K562 (cell line): ENCODE measurements around the gene CFAP300. TPM values are rescaled to one million over a fixed set of nuclear protein-coding genes. Genes with fewer than 3 reads are reported as not detected.

ENCODE experiments used
- ATAC-seq: fragments of 200-7000 bp; cut with Tn5 transposase; 3 replicates; pipeline ENCODE4 v1.9.1; 2020; ENCODE audit warnings: moderate library complexity
- BruUV-seq: library from RNA; stranded (reverse); fragments of 400-500 nt; replicated peaks from 2 replicates; lab custom pipeline; 2021; lab: Mats Ljungman, UMichigan
- CTCF ChIA-PET: fragments of 300-600 bp; formaldehyde crosslinking; extraction: SDS; loops from one replicate; lab custom pipeline; 2021; ENCODE audit warnings: low intra/inter-chr PET ratio; lab: Yijun Ruan, JAX
- POLR2A ChIA-PET: fragments of 300-600, 350-650 bp; sonication (Branson Sonifier 250); formaldehyde crosslinking; extraction: SDS; loops from one replicate; lab custom pipeline; 2021; ENCODE audit warnings: antibody characterized with exemption, inconsistent platforms; lab: Yijun Ruan, JAX
- DNase-seq, 4 experiments: peaks; one replicate each; pipeline versions ENCODE4 v3.0.0 to v3.0.0-alpha.2; 2011 to 2018; ENCODE audit warnings: low spot score in 3 of 4, mixed read lengths in 3 of 4; ENCODE audit errors: extremely low read depth in 1 of 4
- FAIRE-seq: peaks from 2 replicates; lab custom pipeline; 2011; peaks lifted over from hg19 to GRCh38; lab: Jason Lieb, UNC
- H2AFZ ChIP-seq: 2 replicates; pipeline ENCODE4 v1.6.0; 2011; ENCODE audit warnings: low read depth, low read length, control low read depth, inconsistent platforms
- H3K27ac ChIP-seq: fragments of 200-600 bp; 3 replicates; pipeline ENCODE4 v1.8.0; 2011; ENCODE audit warnings: low read depth, mild to moderate bottlenecking, control low read depth, inconsistent platforms, low read length, moderate library complexity, mixed read lengths; ENCODE audit errors: extremely low read depth
- H3K27me3 ChIP-seq, 2 experiments: fragments of 300-600 bp in 1 of 2; 2 replicates in 1 of 2; 3 replicates in 1 of 2; pipeline versions ENCODE4 v1.6.0 to v1.8.0; 2011; ENCODE audit warnings: inconsistent platforms in 2 of 2, low read length in 2 of 2, mild to moderate bottlenecking in 1 of 2, mixed read lengths in 1 of 2, moderate library complexity in 1 of 2; ENCODE audit not compliant: control insufficient read depth in 2 of 2, insufficient read depth in 2 of 2
- H3K36me3 ChIP-seq: fragments of 300-600 bp; 3 replicates; pipeline ENCODE4 v1.8.0; 2011; ENCODE audit warnings: mild to moderate bottlenecking, low read length, inconsistent platforms; ENCODE audit not compliant: control insufficient read depth, insufficient read depth
- H3K4me1 ChIP-seq, 2 experiments: fragments of 200-600 bp in 1 of 2; replicated peaks in 1 of 2; 2 replicates in 1 of 2; 3 replicates in 1 of 2; pipeline versions ENCODE4 v1.5.1 to v1.8.0; 2011; ENCODE audit warnings: inconsistent platforms in 2 of 2, low read length in 2 of 2, mild to moderate bottlenecking in 1 of 2, mixed read lengths in 1 of 2, moderate library complexity in 1 of 2; ENCODE audit not compliant: control insufficient read depth in 2 of 2, insufficient read depth in 2 of 2
- H3K4me2 ChIP-seq: 2 replicates; pipeline ENCODE4 v1.6.1; 2011; ENCODE audit warnings: low read length, control low read depth, inconsistent platforms, mixed read lengths; ENCODE audit not compliant: insufficient read depth
- H3K4me3 ChIP-seq: fragments of 200-600 bp; sonication (generic), shearing (Covaris generic); 2 replicates; pipeline ENCODE4 v1.5.1; 2016; ENCODE audit warnings: control low read depth, inconsistent platforms
- H3K79me2 ChIP-seq: fragments of 200-600 bp; 3 replicates; pipeline ENCODE4 v1.8.0; 2011; ENCODE audit warnings: low read length, inconsistent platforms; ENCODE audit not compliant: control insufficient read depth, insufficient read depth
- H3K9ac ChIP-seq, 2 experiments: 2 replicates each; pipeline versions ENCODE4 v1.6.0 to v1.6.1; 2011; ENCODE audit warnings: low read depth in 2 of 2, low read length in 2 of 2, control low read depth in 1 of 2, inconsistent platforms in 1 of 2, mild to moderate bottlenecking in 1 of 2, mixed read lengths in 1 of 2; ENCODE audit not compliant: insufficient read depth in 1 of 2
- H3K9me1 ChIP-seq: one replicate; pipeline ENCODE4 v1.6.0; 2011; ENCODE audit warnings: inconsistent platforms, mild to moderate bottlenecking, low read length, moderate library complexity; ENCODE audit not compliant: control insufficient read depth, insufficient read depth
- H3K9me3 ChIP-seq: replicated peaks from 2 replicates; pipeline ENCODE4 v1.5.1; 2011; ENCODE audit warnings: low read depth, low read length, inconsistent platforms; ENCODE audit not compliant: control insufficient read depth, insufficient read depth
- H4K20me1 ChIP-seq: replicated peaks from 2 replicates; pipeline ENCODE4 v1.6.1; 2011; ENCODE audit warnings: low read length, inconsistent platforms, mixed read lengths; ENCODE audit not compliant: control insufficient read depth, insufficient read depth
- ARID2 ChIP-seq: fragments of 450-650 bp; IDR thresholded peaks from 2 replicates; pipeline ENCODE4 v1.6.1; 2017; ENCODE audit warnings: antibody characterized with exemption, mild to moderate bottlenecking
- BRD9 ChIP-seq: fragments of 450-650 bp; IDR thresholded peaks from 2 replicates; pipeline ENCODE4 v1.6.1; 2018; ENCODE audit warnings: low read depth; ENCODE audit not compliant: partially characterized antibody
- CBX5 ChIP-seq: IDR thresholded peaks from 2 replicates; pipeline ENCODE4 v1.6.1; 2014; ENCODE audit warnings: low read depth, borderline replicate concordance
- CLOCK ChIP-seq: fragments of 250-450 bp; sonication (Bioruptor Pico); IDR thresholded peaks from 2 replicates; pipeline ENCODE4 v1.4.0; 2020; ENCODE audit warnings: mild to moderate bottlenecking, moderate library complexity, borderline replicate concordance
- ID3 ChIP-seq, 2 experiments: fragments of 250-450 bp in 1 of 2; fragments of 450-650 bp in 1 of 2; sonication (Bioruptor Pico) in 1 of 2; IDR thresholded peaks; 2 replicates each; pipeline versions ENCODE4 v1.6.1 to v1.8.0; 2016 to 2021; ENCODE audit warnings: mild to moderate bottlenecking in 2 of 2, moderate library complexity in 2 of 2, missing compliant biosample characterization in 1 of 2, missing genetic modification characterization in 1 of 2
- NBN ChIP-seq: fragments of 450-650 bp; IDR thresholded peaks from 2 replicates; pipeline ENCODE4 v1.6.1; 2016; ENCODE audit warnings: low read depth, mild to moderate bottlenecking
- RAD51 ChIP-seq: fragments of 450-650 bp; IDR thresholded peaks from 2 replicates; pipeline ENCODE4 v1.7.1; 2016; ENCODE audit warnings: low read depth, mild to moderate bottlenecking, borderline replicate concordance
- SAFB ChIP-seq: fragments of 200-400 bp; formaldehyde crosslinking; IDR thresholded peaks from 2 replicates; pipeline ENCODE4 v1.6.1; 2017; ENCODE audit warnings: low read depth, low read length, borderline replicate concordance
- ZBTB34 ChIP-seq: fragments of 250-450 bp; sonication (Bioruptor Pico); IDR thresholded peaks from 2 replicates; pipeline ENCODE4 v1.8.0; 2021; ENCODE audit warnings: mild to moderate bottlenecking, moderate library complexity
- WGBS: fragments of 100-300 bp; shearing (Covaris generic); methylation state at CpG from one replicate; pipeline ENCODE4 v1.1.6; 2016; ENCODE audit warnings: low coverage, mixed read lengths; ENCODE audit not compliant: insufficient coverage; ENCODE audit errors: missing lambda C conversion rate; 5-methylcytosine and 5-hydroxymethylcytosine counted together
- in situ Hi-C: fragments of 300-500 bp; cut with MboI; formaldehyde crosslinking; loops from 4 replicates; pipeline ENCODE4 v1.15.0; 2018; ENCODE audit warnings: inconsistent platforms, mixed read lengths
- intact Hi-C: fragments of 100-400 bp; cut with micrococcal nuclease; formaldehyde crosslinking; loops from 2 replicates; pipeline ENCODE4 v1.14.2; 2022
- polyA plus RNA-seq, 8 experiments: library from polyadenylated mRNA; depleted of rRNA in 4 of 8; stranded (reverse) in 5 of 8; unstranded in 3 of 8; fragments of >200 nt; fragmentation: Nextera tagmentation in 2 of 8; fragmentation: Illumina TruSeq in 1 of 8; extraction: Ambion mirVana in 2 of 8; extraction: Trizol in 1 of 8; gene quantifications; 2 replicates each; pipeline versions ENCODE4 v1.2.1 to v1.2.3, GENCODE V29; 2011 to 2014; ENCODE audit warnings: inconsistent platforms in 1 of 8, missing spikeins in 1 of 8
- total RNA-seq, 7 experiments: library from RNA; depleted of rRNA in 6 of 7; stranded (reverse); fragments of >200 nt in 6 of 7; fragmentation: Illumina TruSeq in 2 of 7; extraction: Trizol in 2 of 7; gene quantifications; 2 replicates each; pipeline versions ENCODE4 v1.2.1 to v1.2.3, GENCODE V29; 2011 to 2021; ENCODE audit warnings: low replicate concordance in 1 of 7

CFAP300 gene
- total and polyA plus RNA-seq, 9 of the 15 experiments (the other 6 are each of a cell fraction or from before 2014, with no cell fraction given) = not detected

GRCh38 chr11:102046841-102047240 is 396 bp upstream of the CFAP300 start:
- Histone ChIP-seq H4K20me1 (no peaks in the 10 kb centered on the region), H2AFZ (no peak overlapping the region), H3K27ac (no peak overlapping the region), H3K79me2 (no peaks in the 10 kb centered on the region), H3K9me1 (no peaks in the 10 kb centered on the region), H3K4me3 (no peak overlapping the region), H3K9ac (no peak overlapping the region), H3K36me3 (no peaks in the 10 kb centered on the region), H3K4me1 (peaks cover 0 to 6% of the 10 kb centered on the region in 2 experiments; a peak in 1 of 5 replicates), H3K9me3 (no peaks in the 10 kb centered on the region), H3K4me2 (no peak overlapping the region), H3K27me3 (peaks cover 0 to 6% of the 10 kb centered on the region in 2 experiments; a peak in 3 of 5 replicates)
- 0% methylated on average over 4 of the region's 4 CpGs for WGBS
- DNase-seq (no peak), FAIRE-seq (no peak), ATAC-seq (no peak)
- in situ Hi-C loops (no loop called here), intact Hi-C loops (no loop called here)
- ChIA-PET CTCF (no interaction called here), POLR2A (interaction anchor here (0.5 kb wide), 1 partner anchor 656 kb away, joined by 3 read pairs; no protein-coding TSS in a partner anchor)
- TF ChIP-seq CLOCK (CRISPR knock-in tag) = no peak
- TF ChIP-seq ZBTB34 (CRISPR knock-in tag) = no peak
- no peak for TF ChIP-seq BRD9
- TF ChIP-seq SAFB = no peak
- no peak for TF ChIP-seq ARID2
- no peak for TF ChIP-seq RAD51
- no peak for TF ChIP-seq NBN
- no peak for TF ChIP-seq ID3 (CRISPR knock-in tag; IDR thresholded peaks at IDR 0.05)
- TF ChIP-seq ID3 (tag; IDR thresholded peaks at IDR 0.05) = no peak
- TF ChIP-seq CBX5 = no peak
- no TSS peak for BruUV-seq
